ENCODE measurements around the gene KRTAP6-1.

The KRTAP6-1 gene

GRCh38 chr21:30567617-30568016 is 46.1 kb downstream of the KRTAP6-1 start:
- DNase-seq = no peak

- no peak for DNase-seq
Measured at GRCh38 chr21:30563630-30564029, 50.1 kb downstream of the KRTAP6-1 start.
